Measurements from ENCODE around the gene MKNK1. TPM values are rescaled to one million over a fixed set of nuclear protein-coding genes. Genes with fewer than 3 reads are reported as not detected.

The MKNK1 gene
- total and polyA plus RNA-seq, 4 donors: 29.4 to 83.5 (median 62.8) TPM

GRCh38 chr1:46533179-46533864 is 70.7 kb downstream of the MKNK1 start:
- DNase-seq: peak; percentile 29 to 68 (median 64)
- Histone ChIP-seq H3K27ac (ENCODE audit: low read depth in 1 of 2, low read length in 1 of 2) (no peak overlapping the region), H3K4me3 (no peak overlapping the region), H3K4me1 (ENCODE audit: control insufficient read depth in 5 of 5, insufficient read depth in 5 of 5, low read length in 5 of 5) (peaks cover 0 to 4% (median 0%) of the 10 kb centered on the region in 5 donors), H3K36me3 (ENCODE audit: control insufficient read depth in 4 of 4, insufficient read depth in 4 of 4, low read length in 4 of 4) (no peaks in the 10 kb centered on the region), H3K9ac (ENCODE audit: insufficient read depth in 1 of 2, low read length in 2 of 2) (no peak overlapping the region), H3K27me3 (ENCODE audit: control insufficient read depth in 3 of 3, insufficient read depth in 3 of 3, low read length in 2 of 3) (peaks cover 0 to 29% (median 21%) of the 10 kb centered on the region in 3 donors), H3K9me3 (ENCODE audit: control insufficient read depth in 4 of 4, insufficient read depth in 3 of 4, low read length in 3 of 4) (no peaks in the 10 kb centered on the region)
- peak; percentile 28 for ATAC-seq (ENCODE audit: insufficient read depth, low FRiP score)
- no peak for TF ChIP-seq CTCF (IDR thresholded peaks at IDR 0.05; ENCODE audit: control extremely low read depth, extremely low read depth)
- WGBS, 2 donors: 5 to 7% methylated on average over 51 to 71 of the region's 71 CpGs

- Histone ChIP-seq H3K9me3 (ENCODE audit: control insufficient read depth in 4 of 4, insufficient read depth in 3 of 4, low read length in 3 of 4) (no peaks in the 10 kb centered on the region), H3K4me3 (peak overlapping the region; percentile 10), H3K9ac (ENCODE audit: insufficient read depth in 1 of 2, low read length in 2 of 2) (no peak overlapping the region), H3K4me1 (ENCODE audit: control insufficient read depth in 5 of 5, insufficient read depth in 5 of 5, low read length in 5 of 5) (peaks cover 0 to 4% (median 0%) of the 10 kb centered on the region in 5 donors), H3K27me3 (ENCODE audit: control insufficient read depth in 3 of 3, insufficient read depth in 3 of 3, low read length in 2 of 3) (peaks cover 0 to 31% (median 24%) of the 10 kb centered on the region in 3 donors), H3K36me3 (ENCODE audit: control insufficient read depth in 4 of 4, insufficient read depth in 4 of 4, low read length in 4 of 4) (no peaks in the 10 kb centered on the region), H3K27ac (ENCODE audit: low read depth in 1 of 2, low read length in 1 of 2) (no peak overlapping the region)
- 1% methylated on average over 18 to 31 of the region's 31 CpGs for WGBS, 2 donors
- DNase-seq: peak; percentile 67 to 77 (median 75)
- peak; percentile 41 for TF ChIP-seq CTCF (IDR thresholded peaks at IDR 0.05; ENCODE audit: control extremely low read depth, extremely low read depth)
- ATAC-seq (ENCODE audit: insufficient read depth, low FRiP score): peak; percentile 78
These were observed 71.4 kb downstream of the MKNK1 start for GRCh38 chr1:46532498-46533178.

- Histone ChIP-seq H3K9ac (ENCODE audit: insufficient read depth in 1 of 2, low read length in 2 of 2) (no peak overlapping the region), H3K9me3 (ENCODE audit: control insufficient read depth in 4 of 4, insufficient read depth in 3 of 4, low read length in 3 of 4) (no peaks in the 10 kb centered on the region), H3K36me3 (ENCODE audit: control insufficient read depth in 4 of 4, insufficient read depth in 4 of 4, low read length in 4 of 4) (no peaks in the 10 kb centered on the region), H3K27ac (ENCODE audit: low read depth in 1 of 2, low read length in 1 of 2) (no peak overlapping the region), H3K27me3 (ENCODE audit: control insufficient read depth in 3 of 3, insufficient read depth in 3 of 3, low read length in 2 of 3) (peaks cover 0 to 31% (median 29%) of the 10 kb centered on the region in 3 donors), H3K4me3 (no peak overlapping the region), H3K4me1 (ENCODE audit: control insufficient read depth in 5 of 5, insufficient read depth in 5 of 5, low read length in 5 of 5) (peaks cover 0 to 4% (median 0%) of the 10 kb centered on the region in 5 donors)
- no peak for TF ChIP-seq CTCF (IDR thresholded peaks at IDR 0.05; ENCODE audit: control extremely low read depth, extremely low read depth)
- ATAC-seq (ENCODE audit: insufficient read depth, low FRiP score): no peak
- no peak for DNase-seq
- 73 to 75% methylated on average over 3 of the region's 3 CpGs for WGBS, 2 donors
These were observed 72.0 kb downstream of the MKNK1 start for GRCh38 chr1:46532095-46532494.
